GM19023 (cell line): ENCODE data around the gene MAP7D3.

Experiments
- ATAC-seq: cut with Tn5 transposase; IDR thresholded peaks from one replicate; pipeline ENCODE4 v1.9.1; 2021; ENCODE audit warnings: mild to moderate bottlenecking, moderate library complexity; ENCODE audit not compliant: unreplicated experiment

The MAP7D3 gene

GRCh38 chrX:136206916-136207315 is 44.3 kb downstream of the MAP7D3 start:
- ATAC-seq = no peak

- ATAC-seq = no peak
Observed at GRCh38 chrX:136205882-136206380, 45.3 kb downstream of the MAP7D3 start.

GRCh38 chrX:136204571-136204970 is 46.6 kb downstream of the MAP7D3 start:
- ATAC-seq = no peak

- ATAC-seq = no peak
Observed at GRCh38 chrX:136203951-136204350, 47.2 kb downstream of the MAP7D3 start.

GRCh38 chrX:136203438-136203837 is 47.8 kb downstream of the MAP7D3 start:
- no peak for ATAC-seq

- ATAC-seq = no peak
Observed at GRCh38 chrX:136202889-136203288, 48.3 kb downstream of the MAP7D3 start.

- no peak for ATAC-seq
Observed at GRCh38 chrX:136201601-136202000, 49.6 kb downstream of the MAP7D3 start.

- ATAC-seq = no peak
Observed at GRCh38 chrX:136200466-136200865, 50.7 kb downstream of the MAP7D3 start.

- ATAC-seq = no peak
Observed at GRCh38 chrX:136199365-136199764, 51.8 kb downstream of the MAP7D3 start.

- ATAC-seq = no peak
Observed at GRCh38 chrX:136198678-136199243, 52.4 kb downstream of the MAP7D3 start.

- ATAC-seq = no peak
Observed at GRCh38 chrX:136198010-136198409, 53.2 kb downstream of the MAP7D3 start.

GRCh38 chrX:136196691-136197155 is 54.5 kb downstream of the MAP7D3 start:
- ATAC-seq = no peak

GRCh38 chrX:136195247-136195646 is 56.0 kb downstream of the MAP7D3 start:
- ATAC-seq = no peak

GRCh38 chrX:136194536-136194935 is 56.7 kb downstream of the MAP7D3 start:
- ATAC-seq = no peak

- no peak for ATAC-seq
Observed at GRCh38 chrX:136193771-136194170, 57.4 kb downstream of the MAP7D3 start.

GRCh38 chrX:136192839-136193414 is 58.3 kb downstream of the MAP7D3 start:
- no peak for ATAC-seq

GRCh38 chrX:136192135-136192534 is 59.1 kb downstream of the MAP7D3 start:
- ATAC-seq = no peak

- no peak for ATAC-seq
Observed at GRCh38 chrX:136191171-136191570, 60.0 kb downstream of the MAP7D3 start.

- no peak for ATAC-seq
Observed at GRCh38 chrX:136190038-136190713, 61.0 kb downstream of the MAP7D3 start.

GRCh38 chrX:136189222-136189621 is 62.0 kb downstream of the MAP7D3 start:
- ATAC-seq = no peak

- no peak for ATAC-seq
Observed at GRCh38 chrX:136186023-136186413, 65.2 kb downstream of the MAP7D3 start.

GRCh38 chrX:136185401-136186022 is 65.7 kb downstream of the MAP7D3 start:
- ATAC-seq = no peak
